Loucy (cell line): Measurements from ENCODE around the gene KCNQ2.

Experiments
- H2AFZ ChIP-seq: fragments of 200-600 bp; sonication (generic); 2 replicates; pipeline ENCODE4 v1.6.0; 2016; ENCODE audit warnings: antibody characterized with exemption, mild to moderate bottlenecking, low read length, moderate library complexity
- H3F3A ChIP-seq: fragments of 200-600 bp; 2 replicates; pipeline ENCODE4 v1.6.0; 2016; ENCODE audit warnings: antibody characterized with exemption, low read depth, mild to moderate bottlenecking
- H3K27me3 ChIP-seq: fragments of 200-600 bp; sonication (generic); 2 replicates; pipeline ENCODE4 v1.6.1; 2014; ENCODE audit warnings: low read length, mild to moderate bottlenecking; ENCODE audit not compliant: insufficient read depth, poor library complexity, severe bottlenecking
- H3K36me3 ChIP-seq: fragments of 200-600 bp; sonication (generic); 2 replicates; pipeline ENCODE4 v1.6.1; 2016; ENCODE audit warnings: low read length; ENCODE audit not compliant: insufficient read depth
- H3K4me1 ChIP-seq: fragments of 200-600 bp; sonication (generic); 2 replicates; pipeline ENCODE4 v1.5.1; 2014; ENCODE audit warnings: low read length, mild to moderate bottlenecking; ENCODE audit not compliant: insufficient read depth, poor library complexity, severe bottlenecking
- H3K4me2 ChIP-seq: fragments of 200-600 bp; sonication (generic); 2 replicates; pipeline ENCODE4 v1.6.0; 2014; ENCODE audit warnings: antibody characterized with exemption, low read length, low read depth, mild to moderate bottlenecking; ENCODE audit not compliant: poor library complexity, severe bottlenecking
- H3K4me3 ChIP-seq: fragments of 200-600 bp; sonication (generic); 2 replicates; pipeline ENCODE4 v1.5.1; 2014; ENCODE audit warnings: low read length, mild to moderate bottlenecking, mixed read lengths; ENCODE audit not compliant: poor library complexity, severe bottlenecking
- H3K79me2 ChIP-seq: fragments of 200-600 bp; sonication (generic); 2 replicates; pipeline ENCODE4 v1.6.1; 2014; ENCODE audit warnings: low read length; ENCODE audit not compliant: insufficient read depth
- H3K9ac ChIP-seq: fragments of 200-600 bp; sonication (generic); 2 replicates; pipeline ENCODE4 v1.6.0; 2014; ENCODE audit warnings: mild to moderate bottlenecking, low read depth, low read length, moderate library complexity; ENCODE audit not compliant: poor library complexity, severe bottlenecking
- H3K9me2 ChIP-seq: fragments of 200-600 bp; sonication (generic); replicated peaks from 2 replicates; pipeline ENCODE4 v1.6.1; 2016; ENCODE audit warnings: low read depth, low read length, mixed read lengths
- H3K9me3 ChIP-seq: fragments of 200-600 bp; sonication (generic); 2 replicates; pipeline ENCODE4 v1.6.1; 2014; ENCODE audit warnings: mild to moderate bottlenecking, antibody characterized with exemption, low read length, low read depth; ENCODE audit not compliant: insufficient read depth
- H4K20me1 ChIP-seq: fragments of 200-600 bp; sonication (generic); 2 replicates; pipeline ENCODE4 v1.6.0; 2014; ENCODE audit warnings: antibody characterized with exemption, low read length, mild to moderate bottlenecking; ENCODE audit not compliant: insufficient read depth, poor library complexity, severe bottlenecking
- CTCF ChIP-seq: fragments of 200-600 bp; sonication (generic); conservative IDR thresholded peaks from 2 replicates; pipeline ENCODE4 v1.5.1; 2014; ENCODE audit warnings: mild to moderate bottlenecking, antibody characterized with exemption, low read length
- EZH2phosphoT487 ChIP-seq: fragments of 200-600 bp; IDR thresholded peaks from 2 replicates; pipeline ENCODE4 v1.6.1; 2018; ENCODE audit warnings: antibody characterized with exemption, mild to moderate bottlenecking, moderate library complexity, borderline replicate concordance

KCNQ2 gene

GRCh38 chr20:63443606-63444395 lies 28.7 kb downstream of the KCNQ2 start:
- Histone ChIP-seq H3K36me3 (no peaks in the 10 kb centered on the region), H3K27me3 (no peaks in the 10 kb centered on the region), H4K20me1 (no peaks in the 10 kb centered on the region), H3K9ac (no peak overlapping the region), H2AFZ (no peak overlapping the region), H3F3A (0 out of 2 replicates have a peak, but pooled peaks cover 6% of the 10 kb centered on the region), H3K4me2 (no peak overlapping the region), H3K9me3 (no peaks in the 10 kb centered on the region), H3K9me2 (no peaks in the 10 kb centered on the region), H3K4me1 (peaks cover 25% of the 10 kb centered on the region), H3K4me3 (no peak overlapping the region), H3K79me2 (no peaks in the 10 kb centered on the region)
- TF ChIP-seq EZH2phosphoT487: no peak
- no peak for TF ChIP-seq CTCF

- TF ChIP-seq CTCF (peak; percentile 74), EZH2phosphoT487 (no peak)
- Histone ChIP-seq H3K9me2 (no peaks in the 10 kb centered on the region), H3K36me3 (no peaks in the 10 kb centered on the region), H3K4me2 (peak overlapping the region; percentile 85), H3F3A (0 out of 2 replicates have a peak, but pooled peaks cover 6% of the 10 kb centered on the region), H3K9ac (peak overlapping the region; percentile 63), H2AFZ (no peak overlapping the region), H3K4me1 (peaks cover 30% of the 10 kb centered on the region), H3K9me3 (no peaks in the 10 kb centered on the region), H3K4me3 (peak overlapping the region; percentile 63), H3K79me2 (no peaks in the 10 kb centered on the region), H4K20me1 (no peaks in the 10 kb centered on the region), H3K27me3 (no peaks in the 10 kb centered on the region)
Measured at GRCh38 chr20:63442100-63442493, 30.4 kb downstream of the KCNQ2 start.

GRCh38 chr20:63441136-63442099 lies 31.0 kb downstream of the KCNQ2 start:
- Histone ChIP-seq H4K20me1 (no peaks in the 10 kb centered on the region), H3K9ac (peak overlapping the region; percentile 63), H3K27me3 (no peaks in the 10 kb centered on the region), H3K4me1 (peaks cover 32% of the 10 kb centered on the region), H3K79me2 (no peaks in the 10 kb centered on the region), H3K4me2 (peak overlapping the region; percentile 85), H3K36me3 (no peaks in the 10 kb centered on the region), H3F3A (0 out of 2 replicates have a peak, but pooled peaks cover 6% of the 10 kb centered on the region), H3K4me3 (peak overlapping the region; percentile 63), H3K9me2 (no peaks in the 10 kb centered on the region), H2AFZ (no peak overlapping the region), H3K9me3 (no peaks in the 10 kb centered on the region)
- no peak for TF ChIP-seq CTCF
- no peak for TF ChIP-seq EZH2phosphoT487
